Chondrocyte (in vitro differentiated cells): ENCODE results near the gene TMC2. TPM values are rescaled to one million over a fixed set of nuclear protein-coding genes. Genes with fewer than 3 reads are reported as not detected.

Experiments used
- DNase-seq: peaks from one replicate; pipeline ENCODE4 v3.0.0; 2021; ENCODE audit warnings: mixed read lengths, low spot score
- H3K27ac Mint-ChIP-seq: one replicate; pipeline ENCODE4 v1.8.0; 2021; ENCODE audit warnings: mild to moderate bottlenecking, moderate library complexity, mixed read lengths; ENCODE audit not compliant: unreplicated experiment
- H3K27me3 Mint-ChIP-seq: 2 replicates; pipeline ENCODE4 v1.8.0; 2021; ENCODE audit warnings: low read depth, mixed read lengths
- H3K36me3 Mint-ChIP-seq: 2 replicates; pipeline ENCODE4 v1.8.0; 2021; ENCODE audit warnings: low read depth, mixed read lengths
- H3K4me1 Mint-ChIP-seq: 2 replicates; pipeline ENCODE4 v1.8.0; 2021; ENCODE audit warnings: low read depth, mild to moderate bottlenecking, mixed read lengths
- H3K4me3 Mint-ChIP-seq: one replicate; pipeline ENCODE4 v1.8.0; 2021; ENCODE audit warnings: mild to moderate bottlenecking, moderate library complexity, mixed read lengths; ENCODE audit not compliant: unreplicated experiment
- H3K9me3 Mint-ChIP-seq: 2 replicates; pipeline ENCODE4 v1.8.0; 2021; ENCODE audit warnings: low read depth, mixed read lengths
- total RNA-seq: library from RNA; stranded (reverse); gene quantifications from 3 replicates; pipeline ENCODE4 v1.2.1, GENCODE V29; 2021
- TF ChIP-seq, protein P1 (sequence below): fragments of 200-600 bp; sonication (generic); IDR thresholded peaks from 2 replicates; pipeline ENCODE4 v1.5.0; 2021; ENCODE audit warnings: antibody characterized with exemption, mild to moderate bottlenecking, moderate library complexity

Gene TMC2
- total RNA-seq, 1 donor from 2014 or later = not detected

DNA sequence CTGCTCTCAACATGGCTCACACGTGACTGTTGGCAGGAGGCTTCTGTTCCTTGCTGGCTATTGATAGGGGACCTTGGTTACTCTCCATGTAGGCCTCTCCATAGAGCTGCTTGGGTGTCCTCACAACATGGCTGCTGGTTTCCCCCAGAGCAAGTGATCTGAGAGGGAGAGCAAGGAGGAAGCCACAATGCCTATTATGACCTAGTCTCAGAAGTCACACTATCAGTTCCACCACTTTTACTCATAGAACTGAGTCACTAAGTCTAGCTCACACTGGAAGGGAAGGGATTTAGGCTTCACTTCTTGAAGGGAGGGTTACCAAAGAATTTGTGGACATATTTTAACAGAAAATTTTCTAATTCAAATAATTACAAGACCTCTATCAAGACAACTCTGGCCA is 107.3 kb downstream of the TMC2 start:
- H3K9me3 Mint-ChIP-seq = no peaks in the 10 kb centered on the region
- no peak for DNase-seq
- H3K27me3 Mint-ChIP-seq = no peaks in the 10 kb centered on the region
- TF ChIP-seq, protein P1, sequence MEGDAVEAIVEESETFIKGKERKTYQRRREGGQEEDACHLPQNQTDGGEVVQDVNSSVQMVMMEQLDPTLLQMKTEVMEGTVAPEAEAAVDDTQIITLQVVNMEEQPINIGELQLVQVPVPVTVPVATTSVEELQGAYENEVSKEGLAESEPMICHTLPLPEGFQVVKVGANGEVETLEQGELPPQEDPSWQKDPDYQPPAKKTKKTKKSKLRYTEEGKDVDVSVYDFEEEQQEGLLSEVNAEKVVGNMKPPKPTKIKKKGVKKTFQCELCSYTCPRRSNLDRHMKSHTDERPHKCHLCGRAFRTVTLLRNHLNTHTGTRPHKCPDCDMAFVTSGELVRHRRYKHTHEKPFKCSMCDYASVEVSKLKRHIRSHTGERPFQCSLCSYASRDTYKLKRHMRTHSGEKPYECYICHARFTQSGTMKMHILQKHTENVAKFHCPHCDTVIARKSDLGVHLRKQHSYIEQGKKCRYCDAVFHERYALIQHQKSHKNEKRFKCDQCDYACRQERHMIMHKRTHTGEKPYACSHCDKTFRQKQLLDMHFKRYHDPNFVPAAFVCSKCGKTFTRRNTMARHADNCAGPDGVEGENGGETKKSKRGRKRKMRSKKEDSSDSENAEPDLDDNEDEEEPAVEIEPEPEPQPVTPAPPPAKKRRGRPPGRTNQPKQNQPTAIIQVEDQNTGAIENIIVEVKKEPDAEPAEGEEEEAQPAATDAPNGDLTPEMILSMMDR = no peak
- H3K36me3 Mint-ChIP-seq = no peaks in the 10 kb centered on the region
- no peak overlapping the region for H3K27ac Mint-ChIP-seq
- no peaks in the 10 kb centered on the region for H3K4me1 Mint-ChIP-seq
- no peak overlapping the region for H3K4me3 Mint-ChIP-seq

DNA sequence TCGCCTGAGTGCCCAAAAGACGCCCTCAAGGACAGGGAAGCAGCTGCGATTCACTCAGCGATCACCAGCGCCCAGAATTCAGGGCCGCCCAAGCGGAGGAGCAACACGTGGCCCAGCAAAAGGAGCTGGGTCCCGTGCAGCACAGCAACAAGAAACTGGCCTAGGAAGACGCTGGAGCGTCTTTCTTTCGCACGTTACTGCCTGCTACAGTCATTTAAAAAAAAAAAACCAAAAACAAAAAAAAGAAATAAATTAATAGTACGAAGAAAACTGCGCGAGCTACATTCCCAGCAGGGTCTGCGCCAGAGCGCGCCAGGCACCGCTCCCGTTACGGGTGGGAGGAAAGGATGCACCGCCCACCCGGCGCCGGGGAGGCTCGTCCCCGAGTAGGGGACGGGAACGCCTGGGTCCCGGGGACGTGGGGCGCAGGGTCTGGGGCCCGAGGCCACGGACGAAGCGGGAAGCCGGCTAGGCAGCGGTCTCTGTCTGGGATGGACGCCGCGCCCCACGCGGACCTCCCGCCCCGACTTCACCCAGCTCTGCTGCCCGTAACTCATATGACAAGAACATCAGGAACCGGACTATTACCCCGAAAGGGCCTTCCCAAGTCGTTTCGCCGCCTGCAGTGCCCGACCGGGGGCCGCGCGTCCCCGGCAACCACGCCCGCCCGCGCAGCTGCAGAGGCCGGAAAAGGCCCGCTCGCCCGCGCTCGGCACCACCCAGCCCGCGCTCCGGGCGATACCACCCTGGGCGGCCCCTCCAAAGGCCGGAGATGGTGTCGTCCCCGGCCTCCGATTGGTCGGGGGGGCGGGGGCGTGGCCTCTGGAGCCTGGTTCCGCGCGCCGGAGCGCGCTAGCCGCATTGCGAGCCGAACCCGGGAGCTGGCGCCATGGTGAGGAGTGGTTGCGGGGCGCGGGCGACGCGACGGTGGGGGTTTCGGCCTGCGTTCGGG is 115.7 kb downstream of the TMC2 start, which contains the start of gene NOP56:
TSS of gene NOP56 (plus strand) at position 861 of the 952 bp plus-strand sequence. CDS start at position 890, 29 bp downstream.
- TF ChIP-seq, protein P1 = no peak
- no peaks in the 10 kb centered on the region for H3K27me3 Mint-ChIP-seq
- no peak for DNase-seq
- peak within 1 kb of the TSS; percentile 92 for H3K4me3 Mint-ChIP-seq
- peak within 1 kb of the TSS; percentile 94 for H3K27ac Mint-ChIP-seq
- peaks cover 26% of the 10 kb centered on the region for H3K4me1 Mint-ChIP-seq
- no peaks in the 10 kb centered on the region for H3K9me3 Mint-ChIP-seq
- peaks cover 24% of the 10 kb centered on the region for H3K36me3 Mint-ChIP-seq

DNA sequence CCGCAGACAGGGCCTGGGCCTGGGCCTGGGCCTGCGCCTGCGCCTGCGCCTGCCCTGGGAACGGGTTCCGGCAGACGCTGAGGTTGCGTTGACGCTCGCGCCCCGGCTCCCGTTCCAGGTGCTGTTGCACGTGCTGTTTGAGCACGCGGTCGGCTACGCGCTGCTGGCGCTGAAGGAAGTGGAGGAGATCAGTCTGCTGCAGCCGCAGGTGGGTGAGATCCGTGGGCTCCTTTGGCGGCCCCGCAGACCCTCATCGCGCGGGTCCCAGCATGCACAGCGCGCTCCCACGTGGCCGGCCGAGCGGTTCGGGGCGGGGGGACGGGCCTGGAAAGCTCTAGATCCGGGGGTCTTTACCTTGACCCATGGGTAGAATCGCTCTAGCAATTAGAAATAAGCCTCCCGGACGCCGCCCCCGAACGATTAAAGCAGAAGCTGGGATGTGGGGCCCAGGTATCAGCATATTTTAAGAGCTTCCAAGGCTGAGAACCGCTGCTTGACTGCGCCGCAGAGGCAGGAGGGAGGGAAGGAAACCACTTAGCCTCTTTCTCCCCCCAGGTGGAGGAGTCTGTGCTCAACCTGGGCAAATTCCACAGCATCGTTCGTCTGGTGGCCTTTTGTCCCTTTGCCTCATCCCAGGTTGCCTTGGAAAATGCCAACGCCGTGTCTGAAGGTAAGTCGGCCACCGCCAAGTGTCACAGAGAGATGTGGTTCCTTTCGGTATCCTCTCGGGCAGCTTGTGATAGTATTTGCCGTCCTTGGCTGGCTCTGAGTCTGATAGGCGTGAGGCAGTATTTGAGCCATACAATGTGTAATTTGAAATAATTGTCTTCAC is 116.6 kb downstream of the TMC2 start:
- Mint-ChIP-seq H3K9me3 (no peaks in the 10 kb centered on the region), H3K4me1 (peaks cover 26% of the 10 kb centered on the region), H3K36me3 (peaks cover 31% of the 10 kb centered on the region), H3K27ac (peak overlapping the region; percentile 82), H3K27me3 (no peaks in the 10 kb centered on the region), H3K4me3 (peak overlapping the region; percentile 92)
- TF ChIP-seq, protein P1 = no peak
- DNase-seq = no peak

GRCh38 chr20:2653556-2654383 is 117.4 kb downstream of the TMC2 start:
- TF ChIP-seq, protein P1 = no peak
- Mint-ChIP-seq H3K4me1 (peaks cover 26% of the 10 kb centered on the region), H3K4me3 (peak overlapping the region; percentile 92), H3K27ac (peak overlapping the region; percentile 74), H3K27me3 (no peaks in the 10 kb centered on the region), H3K9me3 (no peaks in the 10 kb centered on the region), H3K36me3 (peaks cover 34% of the 10 kb centered on the region)
- no peak for DNase-seq
